Measurements from ENCODE around the gene CTNND1.

The CTNND1 gene

DNA sequence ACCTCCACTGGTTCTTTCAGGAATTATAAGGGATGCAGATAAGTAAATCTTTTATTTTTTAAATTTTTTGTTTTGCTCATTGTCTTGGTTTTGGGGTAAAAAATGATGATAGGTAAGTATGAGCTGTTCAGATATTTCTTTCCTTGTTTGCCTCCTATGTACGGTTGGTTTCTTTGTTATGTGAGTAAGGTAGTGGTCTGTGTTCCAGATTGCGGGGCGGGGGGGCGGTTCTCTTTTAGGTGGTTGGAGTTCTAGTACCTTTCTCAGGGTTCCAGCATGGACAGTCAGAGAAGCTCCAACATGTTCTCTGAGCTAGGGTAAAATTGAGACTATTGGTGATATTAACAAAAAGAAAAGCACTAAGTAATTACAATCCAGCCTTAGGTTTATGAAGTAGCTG, 2.4 kb downstream of the CTNND1 start:
- H3K27me3 ChIP-seq (ENCODE audit: control insufficient read depth in 1 of 2, insufficient read depth in 2 of 2, low read length in 2 of 2), result no peaks in the 10 kb centered on the region
- H3K36me3 ChIP-seq (ENCODE audit: insufficient read depth, low read length), result no peaks in the 10 kb centered on the region
- H3K27ac ChIP-seq (ENCODE audit: low read depth, low read length), result peak overlapping the region; percentile 75
- H3K4me1 ChIP-seq (ENCODE audit: insufficient read depth, low read length), result peaks cover 28% of the 10 kb centered on the region
- no peaks in the 10 kb centered on the region for H3K9me3 ChIP-seq (ENCODE audit: low read length)
- peak overlapping the region; percentile 91 for H3K9ac ChIP-seq (ENCODE audit: low read length)
- peak overlapping the region; percentile 76 to 89 for H3K4me3 ChIP-seq (ENCODE audit: low read depth in 1 of 2, low read length in 2 of 2)

DNA sequence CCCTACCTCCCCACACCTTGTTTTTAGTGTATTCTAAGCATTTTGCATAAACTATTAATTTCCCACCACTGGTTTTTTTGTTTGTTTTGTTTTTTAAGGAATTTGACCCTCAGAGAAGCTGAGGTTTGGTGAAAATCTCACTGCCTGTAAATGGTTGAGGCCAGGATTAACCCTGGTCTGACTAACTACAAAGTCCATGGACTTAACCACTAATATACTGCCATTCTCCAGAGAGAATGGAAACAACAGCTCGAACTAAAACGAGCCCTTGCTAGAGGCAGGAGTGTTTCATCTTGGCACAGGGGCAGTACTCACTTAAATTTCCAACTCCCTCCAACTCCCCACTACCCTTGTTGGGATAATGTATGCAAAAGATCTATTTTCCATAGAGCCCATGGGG, 3.0 kb downstream of the CTNND1 start:
- Histone ChIP-seq H3K9ac (ENCODE audit: low read length) (peak overlapping the region; percentile 91), H3K4me3 (ENCODE audit: low read depth in 1 of 2, low read length in 2 of 2) (peak overlapping the region; percentile 9 to 89), H3K27me3 (ENCODE audit: control insufficient read depth in 1 of 2, insufficient read depth in 2 of 2, low read length in 2 of 2) (no peaks in the 10 kb centered on the region), H3K9me3 (ENCODE audit: low read length) (no peaks in the 10 kb centered on the region), H3K36me3 (ENCODE audit: insufficient read depth, low read length) (no peaks in the 10 kb centered on the region), H3K4me1 (ENCODE audit: insufficient read depth, low read length) (peaks cover 33% of the 10 kb centered on the region), H3K27ac (ENCODE audit: low read depth, low read length) (peak overlapping the region; percentile 75)

DNA sequence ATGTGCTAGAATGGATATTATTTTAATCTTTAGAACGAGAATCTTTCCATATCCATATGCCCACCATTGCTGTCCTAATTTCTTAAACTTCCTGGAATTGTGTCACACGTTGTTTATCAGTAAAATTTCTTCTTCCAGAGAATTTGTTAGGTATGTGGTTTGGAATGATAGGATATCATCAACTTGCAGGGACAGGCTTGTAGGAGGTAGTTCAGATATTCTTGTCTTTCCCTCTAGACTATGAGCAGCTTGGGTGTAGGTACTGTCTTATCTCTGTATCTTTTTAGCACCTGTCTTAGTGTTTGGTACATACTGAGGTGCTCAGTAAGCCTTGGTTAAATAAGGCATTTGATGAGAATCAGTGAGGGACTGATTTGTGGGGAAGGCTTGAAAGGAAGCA, 3.4 kb downstream of the CTNND1 start:
- Histone ChIP-seq H3K4me3 (ENCODE audit: low read depth in 1 of 2, low read length in 2 of 2) (peak overlapping the region; percentile 9 to 89), H3K9ac (ENCODE audit: low read length) (peak overlapping the region; percentile 91), H3K36me3 (ENCODE audit: insufficient read depth, low read length) (no peaks in the 10 kb centered on the region), H3K9me3 (ENCODE audit: low read length) (no peaks in the 10 kb centered on the region), H3K27me3 (ENCODE audit: control insufficient read depth in 1 of 2, insufficient read depth in 2 of 2, low read length in 2 of 2) (no peaks in the 10 kb centered on the region), H3K27ac (ENCODE audit: low read depth, low read length) (peak overlapping the region; percentile 75), H3K4me1 (ENCODE audit: insufficient read depth, low read length) (peaks cover 37% of the 10 kb centered on the region)

DNA sequence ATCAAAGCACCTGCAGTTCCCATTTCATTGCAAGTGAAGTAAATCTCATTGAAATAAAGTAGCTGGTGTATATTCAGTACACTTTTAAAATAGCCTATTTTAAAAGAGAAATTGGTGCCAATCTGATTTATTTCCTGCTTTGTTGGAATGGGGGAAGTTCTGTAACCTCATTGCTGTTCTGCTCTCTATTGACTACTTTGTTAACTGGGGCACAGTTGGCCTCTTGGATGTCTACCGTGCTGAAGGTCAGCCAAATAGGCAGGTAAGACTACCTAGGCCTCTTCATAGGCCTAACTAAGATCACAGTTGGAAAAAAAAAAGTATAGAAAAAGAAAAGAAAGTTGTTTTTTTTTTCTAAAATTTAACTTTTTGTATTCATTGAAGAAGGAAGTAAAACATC, 9.2 kb downstream of the CTNND1 start:
- Histone ChIP-seq H3K9ac (ENCODE audit: low read length) (no peak overlapping the region), H3K27ac (ENCODE audit: low read depth, low read length) (no peak overlapping the region), H3K4me3 (ENCODE audit: low read depth in 1 of 2, low read length in 2 of 2) (no peak overlapping the region), H3K4me1 (ENCODE audit: insufficient read depth, low read length) (peaks cover 46% of the 10 kb centered on the region), H3K27me3 (ENCODE audit: control insufficient read depth in 1 of 2, insufficient read depth in 2 of 2, low read length in 2 of 2) (no peaks in the 10 kb centered on the region), H3K9me3 (ENCODE audit: low read length) (no peaks in the 10 kb centered on the region), H3K36me3 (ENCODE audit: insufficient read depth, low read length) (no peaks in the 10 kb centered on the region)

DNA sequence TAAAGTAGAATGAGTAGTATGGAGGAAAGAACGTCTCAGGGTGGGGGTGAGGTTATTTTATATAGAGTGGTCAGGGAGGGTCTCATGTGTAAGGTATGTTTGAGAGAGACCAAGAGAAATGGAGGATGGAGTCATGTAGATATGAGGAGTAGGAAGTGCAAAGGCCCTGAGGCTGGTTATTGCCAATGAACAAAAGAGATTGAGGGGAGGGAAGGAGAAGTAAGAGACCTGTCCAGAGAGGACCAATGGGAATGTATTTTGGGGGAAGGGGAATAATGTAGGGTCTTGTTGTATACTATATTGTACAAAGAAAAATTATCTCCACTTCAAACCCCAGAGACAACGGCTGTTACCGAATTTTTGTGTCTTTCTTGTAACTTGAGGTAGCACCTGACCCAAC, 9.8 kb downstream of the CTNND1 start:
- no peaks in the 10 kb centered on the region for H3K27me3 ChIP-seq (ENCODE audit: control insufficient read depth in 1 of 2, insufficient read depth in 2 of 2, low read length in 2 of 2)
- H3K4me3 ChIP-seq (ENCODE audit: low read depth in 1 of 2, low read length in 2 of 2), result no peak overlapping the region
- H3K4me1 ChIP-seq (ENCODE audit: insufficient read depth, low read length), result peaks cover 49% of the 10 kb centered on the region
- H3K36me3 ChIP-seq (ENCODE audit: insufficient read depth, low read length), result no peaks in the 10 kb centered on the region
- H3K9me3 ChIP-seq (ENCODE audit: low read length), result no peaks in the 10 kb centered on the region
- H3K9ac ChIP-seq (ENCODE audit: low read length), result no peak overlapping the region
- H3K27ac ChIP-seq (ENCODE audit: low read depth, low read length), result no peak overlapping the region

DNA sequence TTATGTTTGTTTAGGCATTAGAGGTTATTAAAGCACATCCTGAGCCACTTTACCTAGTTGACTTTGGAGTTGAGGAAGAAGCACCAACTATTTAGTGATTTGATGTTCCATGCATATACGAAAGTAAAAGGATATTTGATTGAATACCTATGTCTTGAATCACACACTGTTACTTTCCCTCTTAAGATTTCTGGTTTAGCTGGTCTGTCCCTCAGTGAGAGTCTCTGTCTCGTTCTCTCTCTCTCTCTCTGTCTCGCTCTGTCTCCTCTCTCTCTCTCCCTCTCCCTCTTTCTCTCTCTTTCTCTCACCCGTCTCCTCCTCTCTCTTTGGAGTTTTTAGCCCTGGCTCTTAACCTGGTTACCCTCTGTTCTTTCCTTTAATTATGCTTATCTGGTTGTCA, 11.0 kb downstream of the CTNND1 start:
- Histone ChIP-seq H3K9me3 (ENCODE audit: low read length) (no peaks in the 10 kb centered on the region), H3K27ac (ENCODE audit: low read depth, low read length) (no peak overlapping the region), H3K36me3 (ENCODE audit: insufficient read depth, low read length) (no peaks in the 10 kb centered on the region), H3K4me1 (ENCODE audit: insufficient read depth, low read length) (peaks cover 58% of the 10 kb centered on the region), H3K9ac (ENCODE audit: low read length) (no peak overlapping the region), H3K27me3 (ENCODE audit: control insufficient read depth in 1 of 2, insufficient read depth in 2 of 2, low read length in 2 of 2) (no peaks in the 10 kb centered on the region), H3K4me3 (ENCODE audit: low read depth in 1 of 2, low read length in 2 of 2) (no peak overlapping the region)

DNA sequence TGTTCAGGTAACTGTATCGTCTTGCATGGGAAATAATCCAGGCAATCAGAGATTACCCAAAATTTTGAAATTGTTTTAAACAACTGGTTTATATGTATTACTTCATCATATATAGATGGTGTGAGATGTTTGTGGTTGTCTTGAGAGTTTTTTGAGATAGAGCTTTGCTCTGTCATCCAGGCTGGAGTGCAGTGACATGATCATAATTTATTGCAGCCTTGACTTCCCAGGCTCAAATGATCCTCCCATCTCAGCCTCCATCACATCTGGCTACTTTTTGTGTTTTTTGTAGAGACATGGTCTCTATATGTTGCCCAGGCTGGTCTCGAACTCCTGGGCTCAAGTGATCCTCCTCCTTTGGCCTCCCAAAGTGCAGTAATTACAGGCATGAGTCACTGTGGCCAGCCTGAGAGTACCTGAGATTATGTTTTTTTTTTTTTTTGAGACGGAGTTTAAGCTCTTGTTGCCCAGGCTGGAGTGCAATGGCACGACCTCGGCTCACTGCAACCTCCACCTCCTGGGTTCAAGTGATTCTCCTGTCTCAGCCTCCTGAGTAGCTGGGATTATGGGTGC, 11.5 kb downstream of the CTNND1 start:
- Histone ChIP-seq H3K9me3 (ENCODE audit: low read length) (no peaks in the 10 kb centered on the region), H3K9ac (ENCODE audit: low read length) (no peak overlapping the region), H3K4me3 (ENCODE audit: low read depth in 1 of 2, low read length in 2 of 2) (no peak overlapping the region), H3K4me1 (ENCODE audit: insufficient read depth, low read length) (peaks cover 63% of the 10 kb centered on the region), H3K27me3 (ENCODE audit: control insufficient read depth in 1 of 2, insufficient read depth in 2 of 2, low read length in 2 of 2) (no peaks in the 10 kb centered on the region), H3K36me3 (ENCODE audit: insufficient read depth, low read length) (no peaks in the 10 kb centered on the region), H3K27ac (ENCODE audit: low read depth, low read length) (no peak overlapping the region)

DNA sequence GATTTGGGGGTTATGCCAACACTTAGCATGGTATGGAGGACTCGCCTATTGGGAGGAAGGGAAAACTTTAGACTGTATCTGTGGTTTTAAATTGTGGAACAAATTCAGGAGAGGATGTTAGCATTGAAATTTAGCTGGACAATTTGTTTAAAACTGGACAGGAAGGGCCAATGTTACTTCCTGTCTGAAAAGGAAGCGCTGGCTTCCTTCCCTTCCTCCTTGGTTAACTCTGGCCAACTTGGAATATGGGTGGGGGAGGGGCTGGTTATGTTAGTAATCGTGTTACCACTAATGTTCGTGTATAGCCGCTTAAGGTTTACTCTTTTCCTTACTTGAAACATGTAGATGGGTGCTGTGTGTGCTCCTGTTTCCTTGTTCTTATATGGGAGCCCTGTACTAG, 13.9 kb downstream of the CTNND1 start:
- no peaks in the 10 kb centered on the region for H3K9me3 ChIP-seq (ENCODE audit: low read length)
- no peaks in the 10 kb centered on the region for H3K27me3 ChIP-seq (ENCODE audit: control insufficient read depth in 1 of 2, insufficient read depth in 2 of 2, low read length in 2 of 2)
- no peak overlapping the region for H3K9ac ChIP-seq (ENCODE audit: low read length)
- peak overlapping the region; percentile 35 for H3K27ac ChIP-seq (ENCODE audit: low read depth, low read length)
- peaks cover 1% of the 10 kb centered on the region for H3K36me3 ChIP-seq (ENCODE audit: insufficient read depth, low read length)
- H3K4me1 ChIP-seq (ENCODE audit: insufficient read depth, low read length), result peaks cover 79% of the 10 kb centered on the region
- H3K4me3 ChIP-seq (ENCODE audit: low read depth in 1 of 2, low read length in 2 of 2), result peak overlapping the region in 1 of 2 donors; percentile 6

DNA sequence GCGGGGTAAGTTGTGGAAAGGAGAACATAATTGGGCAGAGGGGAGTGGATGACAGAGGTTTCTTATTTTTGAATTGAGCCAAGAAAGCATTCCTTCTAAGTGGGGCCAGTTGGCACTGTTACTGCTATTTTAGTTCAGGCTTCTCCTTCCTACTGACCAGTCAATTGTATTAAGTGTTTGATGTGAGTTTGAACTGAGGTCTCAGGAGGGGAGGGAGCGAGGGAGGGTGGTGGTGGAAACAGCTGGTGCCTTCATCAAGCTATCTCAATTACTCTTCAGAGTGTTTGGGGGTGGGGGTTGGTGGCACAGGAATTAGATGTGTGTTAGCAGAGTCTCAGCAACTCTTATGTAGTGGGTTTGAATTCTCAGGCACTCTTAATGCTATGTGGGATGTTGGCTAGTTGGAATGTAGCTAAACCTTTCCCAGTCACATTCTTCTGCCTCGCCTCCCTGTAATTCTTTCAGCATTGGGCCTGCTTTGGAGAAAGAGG, 14.5 kb downstream of the CTNND1 start:
- H3K27ac ChIP-seq (ENCODE audit: low read depth, low read length), result peak overlapping the region; percentile 35
- H3K4me3 ChIP-seq (ENCODE audit: low read depth in 1 of 2, low read length in 2 of 2), result peak overlapping the region in 1 of 2 donors; percentile 6
- H3K4me1 ChIP-seq (ENCODE audit: insufficient read depth, low read length), result peaks cover 84% of the 10 kb centered on the region
- peaks cover 4% of the 10 kb centered on the region for H3K36me3 ChIP-seq (ENCODE audit: insufficient read depth, low read length)
- H3K9me3 ChIP-seq (ENCODE audit: low read length), result no peaks in the 10 kb centered on the region
- H3K9ac ChIP-seq (ENCODE audit: low read length), result no peak overlapping the region
- H3K27me3 ChIP-seq (ENCODE audit: control insufficient read depth in 1 of 2, insufficient read depth in 2 of 2, low read length in 2 of 2), result no peaks in the 10 kb centered on the region

DNA sequence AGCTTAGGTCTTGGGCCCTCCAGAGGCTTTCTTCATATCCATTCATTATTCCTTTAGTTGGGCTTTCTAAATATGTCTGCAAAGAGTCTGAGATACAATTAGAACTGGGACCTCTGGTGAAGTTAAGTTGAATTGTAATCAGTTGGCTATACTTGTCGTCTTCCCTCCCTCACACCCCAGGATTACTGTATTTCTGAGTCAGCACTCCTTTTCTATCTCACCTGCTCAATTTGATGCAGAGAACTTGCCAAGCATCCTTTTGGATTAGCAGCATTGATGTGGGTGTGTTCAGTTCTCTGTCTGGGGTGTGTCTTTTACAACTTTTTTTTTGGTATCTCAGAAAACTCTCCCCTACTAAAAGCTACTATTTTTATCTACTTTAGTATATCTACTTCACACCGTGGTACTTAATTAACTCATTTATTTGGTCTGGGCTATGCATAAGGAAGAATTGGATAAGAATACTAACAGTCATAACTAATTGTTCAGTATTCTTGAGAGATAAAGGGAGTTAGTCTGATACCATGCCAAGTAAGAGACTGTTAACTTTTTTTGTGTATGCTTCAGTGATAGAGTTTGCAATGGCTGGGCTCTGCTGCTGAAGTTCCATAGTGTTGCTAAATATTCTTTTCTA, 15.1 kb downstream of the CTNND1 start:
- H3K9me3 ChIP-seq (ENCODE audit: low read length), result no peaks in the 10 kb centered on the region
- peak overlapping the region in 1 of 2 donors; percentile 6 for H3K4me3 ChIP-seq (ENCODE audit: low read depth in 1 of 2, low read length in 2 of 2)
- H3K36me3 ChIP-seq (ENCODE audit: insufficient read depth, low read length), result peaks cover 4% of the 10 kb centered on the region
- no peak overlapping the region for H3K9ac ChIP-seq (ENCODE audit: low read length)
- no peaks in the 10 kb centered on the region for H3K27me3 ChIP-seq (ENCODE audit: control insufficient read depth in 1 of 2, insufficient read depth in 2 of 2, low read length in 2 of 2)
- H3K4me1 ChIP-seq (ENCODE audit: insufficient read depth, low read length), result peaks cover 91% of the 10 kb centered on the region
- H3K27ac ChIP-seq (ENCODE audit: low read depth, low read length), result peak overlapping the region; percentile 35

DNA sequence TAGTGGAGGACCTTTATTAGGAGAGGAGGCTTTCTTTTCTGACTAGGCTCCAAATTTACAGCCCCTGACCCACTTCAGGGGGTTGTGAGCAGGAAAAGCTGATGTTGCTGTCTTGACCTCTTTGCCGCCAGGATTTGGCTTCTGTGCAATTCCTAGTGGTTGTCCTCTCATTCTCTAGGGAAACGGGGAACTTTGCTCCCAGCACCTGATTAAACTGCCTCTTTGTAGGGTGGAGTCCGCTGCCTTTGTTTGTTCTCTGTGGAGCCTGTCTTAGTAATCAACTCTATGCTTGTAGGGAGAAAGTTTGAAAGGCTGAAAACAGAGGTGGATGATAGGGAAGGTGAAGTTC, 16.3 kb downstream of the CTNND1 start:
- Histone ChIP-seq H3K36me3 (ENCODE audit: insufficient read depth, low read length) (peaks cover 4% of the 10 kb centered on the region), H3K4me1 (ENCODE audit: insufficient read depth, low read length) (peaks cover 94% of the 10 kb centered on the region), H3K27me3 (ENCODE audit: control insufficient read depth in 1 of 2, insufficient read depth in 2 of 2, low read length in 2 of 2) (no peaks in the 10 kb centered on the region), H3K9me3 (ENCODE audit: low read length) (no peaks in the 10 kb centered on the region), H3K9ac (ENCODE audit: low read length) (peak overlapping the region; percentile 54), H3K27ac (ENCODE audit: low read depth, low read length) (peak overlapping the region; percentile 35), H3K4me3 (ENCODE audit: low read depth in 1 of 2, low read length in 2 of 2) (peak overlapping the region in 1 of 2 donors; percentile 38)

All from muscle layer of colon (tissue), 2 donors.